NCI-H2107 treated with DMSO at 0.1 percent for 48 hours (cell line): Measurements from ENCODE around the gene STX12.
"Not testable (repeated sequence)": the region's sequence is repeated elsewhere in the genome, so short reads cannot be mapped to it uniquely, and the experiment has no call there.

Experiments
- DNase-seq: peaks from one replicate; lab custom pipeline; 2025; ENCODE audit not compliant: unreplicated experiment; lab: John Stamatoyannopoulos, UW

STX12 gene

DNA sequence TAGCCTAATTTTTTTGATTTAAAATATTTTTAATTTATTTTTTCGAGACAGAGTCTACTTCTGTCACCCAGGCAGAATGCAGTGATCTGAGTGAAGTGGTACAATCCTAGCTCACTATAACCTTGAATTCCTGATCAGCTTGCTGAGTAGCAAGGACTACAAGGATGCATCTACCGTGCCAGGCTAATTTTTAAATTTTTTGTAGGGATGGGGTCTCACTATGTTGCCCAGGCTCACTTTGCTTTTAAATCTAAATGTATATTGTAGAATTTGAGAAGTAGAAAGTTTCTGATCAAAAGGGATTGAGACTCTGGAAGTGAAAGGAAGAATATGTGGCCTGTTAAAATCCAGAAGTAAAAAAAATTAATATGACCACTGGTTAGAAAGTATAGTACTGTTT is 1.6 kb downstream of the STX12 start:
- no peak for DNase-seq

DNA sequence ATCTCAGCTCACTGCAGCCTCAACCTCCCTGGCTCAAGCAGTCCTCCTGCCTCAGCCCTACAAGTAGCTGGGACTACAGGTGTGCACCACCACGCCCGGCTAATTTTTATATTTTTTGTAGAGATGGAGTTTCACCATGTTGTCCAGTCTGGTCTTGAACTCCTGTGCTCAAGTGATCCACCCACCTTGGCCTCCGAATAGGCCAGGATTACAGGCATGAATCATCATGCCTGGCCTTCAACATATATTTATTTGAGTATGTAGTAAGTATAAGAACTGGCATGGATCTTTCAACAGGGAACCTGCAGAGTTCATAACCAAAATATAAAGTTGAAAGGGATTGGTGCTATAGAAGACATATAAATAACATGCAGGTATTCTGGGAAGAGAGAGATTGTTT is 2.3 kb downstream of the STX12 start:
- not testable (repeated sequence) for DNase-seq

DNA sequence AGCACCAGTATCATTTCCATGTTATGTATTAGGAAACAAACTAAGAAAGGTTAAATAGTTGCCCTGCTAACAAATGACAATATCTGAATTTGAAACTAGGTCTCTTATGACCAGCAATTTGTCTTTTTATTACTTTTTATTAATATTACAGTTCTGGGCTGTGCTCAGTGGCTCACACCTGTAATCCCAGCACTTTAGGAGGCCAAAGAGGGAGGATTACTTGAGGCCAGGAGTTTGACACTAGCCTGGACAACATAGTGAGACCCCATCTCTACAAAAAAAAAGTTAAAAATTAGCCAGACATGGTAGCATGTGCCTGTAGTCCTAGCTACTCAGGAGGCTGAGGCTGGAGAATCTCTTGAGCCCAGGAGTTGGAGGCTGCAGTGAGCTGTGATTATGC is 3.3 kb downstream of the STX12 start:
- DNase-seq: not testable (repeated sequence)

DNA sequence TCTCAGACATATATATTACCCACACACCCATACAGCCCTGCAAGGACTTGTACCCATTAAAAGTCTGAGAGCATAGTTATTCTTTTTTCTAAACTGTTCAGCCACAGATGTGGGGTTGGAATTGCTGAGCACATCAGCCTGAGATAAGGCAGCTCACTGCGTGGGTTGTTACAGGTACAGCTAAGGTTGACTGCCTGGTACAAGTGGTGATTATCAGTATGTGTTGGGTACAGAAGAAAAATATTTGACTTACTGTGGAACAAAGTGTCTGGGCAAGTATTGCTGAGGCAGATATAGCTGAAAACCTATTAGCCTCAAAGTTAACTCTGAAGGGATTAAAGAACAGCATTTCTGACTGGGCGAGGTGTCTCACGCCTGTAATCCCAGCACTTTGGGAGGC is 5.0 kb downstream of the STX12 start:
- no peak for DNase-seq

DNA sequence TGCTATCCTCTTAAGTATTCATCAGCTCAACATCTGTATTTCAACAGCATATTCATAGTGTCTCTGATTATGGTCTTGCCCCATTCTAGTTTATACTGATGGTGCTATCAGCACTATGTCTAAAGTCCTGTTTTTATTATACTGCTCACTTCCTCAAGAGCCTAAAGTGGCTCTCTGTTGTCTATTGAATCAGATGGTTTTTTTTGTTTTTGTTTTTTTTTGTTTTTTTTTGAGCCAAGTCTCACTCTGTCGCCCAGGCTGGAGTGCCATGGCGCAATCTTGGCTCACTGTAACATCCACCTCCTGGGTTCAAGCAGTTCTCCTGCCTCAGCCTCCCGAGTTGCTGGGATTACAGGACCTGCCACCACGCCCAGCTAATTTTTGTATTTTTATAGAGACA is 6.1 kb downstream of the STX12 start:
- DNase-seq: no peak

DNA sequence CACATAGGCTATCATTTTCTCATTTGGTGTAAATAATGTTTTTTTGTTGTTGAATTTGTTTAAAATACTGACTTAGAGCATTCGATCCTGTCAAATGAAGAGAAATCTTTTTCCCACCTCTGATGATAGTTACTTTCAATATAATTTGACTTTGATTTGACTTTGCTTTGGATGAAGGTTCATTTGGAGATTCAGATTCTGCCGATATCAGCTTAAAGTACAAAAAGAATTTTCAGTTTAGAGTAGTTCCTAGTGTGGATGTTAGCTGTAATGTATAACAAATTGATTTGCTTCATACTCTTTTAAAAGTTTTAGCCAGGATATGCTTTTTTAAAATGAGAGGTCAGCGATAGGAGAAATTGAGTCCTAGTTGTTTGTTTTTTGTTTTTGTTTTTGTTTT is 9.9 kb downstream of the STX12 start:
- no peak for DNase-seq

DNA sequence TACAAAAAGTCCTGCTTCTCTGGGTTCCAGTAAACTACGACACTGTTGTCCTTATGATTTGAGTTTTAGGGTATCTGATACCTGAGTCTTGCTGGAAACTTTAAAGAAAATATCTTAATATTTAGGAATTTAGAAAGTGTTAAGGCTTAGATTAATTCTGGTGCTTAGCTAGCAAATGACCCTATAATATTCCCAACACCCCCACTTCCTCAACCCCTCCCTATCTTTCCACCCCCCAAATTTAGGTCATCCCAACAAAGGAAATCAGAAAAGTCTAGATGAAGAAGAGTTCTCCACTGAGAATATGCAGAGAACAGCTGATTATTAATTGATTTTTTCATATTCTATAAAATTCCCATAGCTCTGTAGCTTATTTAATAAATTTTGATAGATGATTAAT is 11.7 kb downstream of the STX12 start:
- DNase-seq: no peak

DNA sequence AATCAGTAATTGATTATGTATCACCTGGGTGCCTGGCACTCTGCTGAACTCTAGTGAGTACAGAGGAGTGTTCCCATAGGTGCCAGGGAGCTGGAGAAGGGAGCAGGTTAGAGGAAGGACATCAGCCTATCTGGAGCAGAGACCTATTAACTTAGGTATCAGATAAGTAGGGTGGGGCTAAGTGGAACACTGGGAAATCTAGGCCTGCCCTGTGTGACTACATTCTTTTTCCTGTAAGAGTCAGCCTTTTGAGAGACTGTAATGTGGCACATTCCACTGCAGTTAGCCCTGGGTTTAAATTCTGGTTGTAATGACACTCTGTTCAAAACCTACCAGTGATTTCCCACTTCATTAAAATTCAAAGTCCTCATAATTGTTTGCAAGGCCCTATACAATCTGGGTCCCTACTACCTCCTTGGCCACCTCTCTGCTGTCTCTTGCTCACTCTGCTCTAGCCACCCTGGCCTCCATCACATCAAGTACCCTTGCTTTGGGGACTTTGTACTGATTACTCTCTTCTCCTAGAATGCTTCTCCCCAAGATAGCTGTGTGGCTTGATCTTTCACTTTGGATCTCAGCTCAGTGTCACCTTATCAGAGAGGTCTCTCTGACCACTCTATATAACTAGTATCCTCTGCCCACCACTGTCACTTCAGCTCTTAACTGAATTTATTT is 12.9 kb downstream of the STX12 start:
- no peak for DNase-seq

DNA sequence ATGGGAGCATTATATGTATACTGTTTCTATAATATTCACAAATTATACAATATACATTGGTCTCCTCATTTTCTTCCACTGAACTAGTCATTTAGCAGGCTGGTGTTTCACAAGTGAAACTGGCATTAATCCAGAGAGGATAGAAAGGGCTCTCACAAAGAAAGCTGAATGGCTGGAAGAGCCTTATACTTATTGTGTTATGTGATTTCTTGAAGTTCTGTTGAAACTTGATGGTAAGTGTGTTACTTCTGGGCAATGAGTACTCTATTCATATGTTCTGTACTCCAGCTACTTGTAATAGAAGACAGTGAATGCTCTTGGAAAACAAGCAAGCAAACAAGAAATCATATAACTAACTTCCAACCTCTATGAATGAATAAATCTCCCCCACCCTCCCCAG is 14.9 kb downstream of the STX12 start:
- no peak for DNase-seq

DNA sequence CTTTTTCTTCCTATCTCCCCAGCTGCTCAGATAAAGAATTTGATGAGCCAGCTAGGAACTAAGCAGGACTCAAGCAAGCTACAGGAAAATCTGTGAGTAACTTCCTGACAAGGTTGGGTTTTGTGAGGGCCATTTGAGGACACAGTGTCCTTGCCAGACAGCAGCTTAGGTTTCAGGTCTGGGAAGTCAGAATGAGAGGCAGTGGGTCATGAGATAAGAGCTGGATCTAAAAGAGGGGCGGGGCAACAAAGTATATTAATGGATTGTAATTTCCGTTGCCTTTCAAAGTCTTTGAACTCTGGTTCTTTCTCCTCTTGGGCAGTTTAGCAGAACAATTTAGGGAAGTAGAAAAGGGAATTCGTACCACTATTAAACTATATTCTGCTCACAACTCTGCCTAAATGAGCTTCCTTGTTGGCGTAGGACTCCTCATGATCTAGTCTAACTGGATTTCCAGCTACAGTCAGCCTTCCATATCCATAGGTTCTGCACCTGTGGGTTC is 16.6 kb downstream of the STX12 start:
- no peak for DNase-seq

DNA sequence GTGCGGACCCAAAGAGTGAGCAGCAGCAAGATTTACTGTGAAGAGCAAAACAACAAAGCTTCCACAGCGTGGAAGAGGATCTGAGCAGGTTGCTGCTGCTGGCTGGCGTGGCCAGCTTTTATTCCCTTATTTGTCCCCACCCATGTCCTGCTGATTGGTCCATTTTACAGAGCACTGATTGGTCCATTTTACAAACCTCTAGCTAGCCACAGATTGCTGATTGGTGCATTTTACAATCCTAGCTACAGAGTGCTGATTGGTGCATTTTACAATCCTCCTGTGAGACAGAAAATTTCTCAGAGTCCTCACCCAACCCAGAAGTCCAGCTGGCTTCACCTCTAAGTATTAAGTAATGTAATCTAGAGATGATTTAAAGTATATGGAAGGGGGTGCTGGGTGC is 17.3 kb downstream of the STX12 start:
- DNase-seq: not testable (repeated sequence)

DNA sequence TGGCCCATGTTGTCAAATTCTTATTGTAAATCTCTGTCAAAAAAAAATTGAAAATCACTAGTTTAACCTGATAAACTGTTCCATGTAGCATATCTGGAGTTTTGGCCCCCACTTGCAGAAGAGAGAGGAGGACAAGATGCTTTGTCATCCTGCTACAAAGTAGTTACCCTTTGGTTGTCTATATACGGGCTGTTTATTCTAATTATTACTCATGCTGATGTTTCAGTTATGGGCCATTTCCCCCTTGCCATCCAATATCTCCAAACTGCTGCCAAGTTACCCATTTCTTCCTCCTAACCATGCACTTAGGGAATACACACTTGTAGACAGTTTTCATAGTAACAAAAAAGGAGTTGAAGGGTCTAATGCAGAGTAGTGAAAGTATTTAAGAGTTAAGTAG is 22.6 kb downstream of the STX12 start:
- DNase-seq: no peak

DNA sequence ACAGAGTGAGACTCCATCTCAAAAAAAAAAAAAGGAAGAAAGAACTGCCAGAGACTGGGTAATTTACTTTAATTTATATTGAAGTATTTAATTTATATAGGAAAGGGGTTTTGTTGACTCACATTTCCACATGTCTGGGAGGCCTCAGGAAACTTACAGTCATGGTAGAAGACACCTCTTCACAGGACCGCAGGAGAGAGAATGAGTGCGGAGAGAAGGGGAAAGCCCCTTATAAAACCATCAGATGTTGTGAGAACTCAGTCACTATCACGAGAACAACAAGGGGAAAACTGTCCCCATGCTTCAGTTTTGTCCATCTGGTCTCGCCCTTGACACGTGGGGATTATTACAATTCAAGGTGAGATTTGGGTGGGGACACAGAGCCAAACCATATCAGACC is 31.8 kb downstream of the STX12 start:
- no peak for DNase-seq

DNA sequence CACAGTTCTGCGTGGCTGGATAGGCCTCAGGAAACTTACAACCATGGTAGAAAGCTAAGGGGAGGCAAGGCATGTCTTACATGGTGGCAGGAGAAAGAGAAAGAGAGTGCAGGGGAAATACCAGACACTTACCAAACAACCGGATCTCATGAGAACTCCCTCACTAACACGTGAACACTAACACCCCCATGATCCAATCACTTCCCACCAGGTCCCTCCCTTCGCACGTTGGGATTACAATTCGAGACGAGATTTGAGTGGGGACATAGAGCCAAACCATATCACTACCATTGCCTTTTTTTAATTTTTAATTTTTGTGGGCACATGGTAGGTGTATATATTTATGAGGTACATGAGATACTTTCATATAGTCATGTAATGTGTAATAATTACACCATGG is 33.7 kb downstream of the STX12 start:
- DNase-seq: no peak

DNA sequence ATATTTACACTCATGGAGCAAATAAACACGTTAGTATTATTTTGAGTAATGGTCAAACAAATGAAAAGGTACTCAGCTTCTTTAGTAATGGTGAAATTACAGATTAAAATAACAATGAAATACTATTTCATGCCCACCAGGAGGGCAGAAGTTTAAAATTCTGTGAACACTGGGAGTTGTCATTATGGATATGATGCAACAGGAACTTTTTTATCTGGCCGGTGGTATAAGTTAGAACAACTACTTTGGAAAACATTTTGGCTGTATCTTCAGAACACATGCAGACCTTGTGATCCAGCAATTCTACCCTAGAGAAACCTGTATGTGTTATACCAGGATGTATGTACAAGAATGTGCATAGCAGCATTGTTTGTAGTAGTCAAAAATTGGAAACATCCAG is 34.4 kb downstream of the STX12 start:
- DNase-seq: no peak

DNA sequence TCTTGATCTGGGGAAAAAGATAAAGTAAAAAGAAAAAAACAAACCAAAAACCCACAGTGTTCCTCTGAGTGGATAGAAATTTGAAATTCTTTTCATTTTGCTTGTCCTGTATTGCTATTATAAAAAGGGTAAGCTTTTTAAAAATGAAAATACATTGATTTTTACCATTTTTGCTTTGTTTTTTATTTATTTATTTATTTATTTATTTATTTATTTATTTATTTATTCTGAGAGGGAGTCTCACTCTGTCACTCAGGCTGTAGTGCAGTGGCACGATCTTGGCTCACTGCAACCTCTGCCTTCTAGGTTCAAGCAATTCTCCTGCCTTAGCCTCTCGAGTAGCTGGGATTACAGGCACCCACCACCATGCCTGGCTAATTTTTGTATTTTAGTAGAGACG is 35.1 kb downstream of the STX12 start:
- DNase-seq: not testable (repeated sequence)

DNA sequence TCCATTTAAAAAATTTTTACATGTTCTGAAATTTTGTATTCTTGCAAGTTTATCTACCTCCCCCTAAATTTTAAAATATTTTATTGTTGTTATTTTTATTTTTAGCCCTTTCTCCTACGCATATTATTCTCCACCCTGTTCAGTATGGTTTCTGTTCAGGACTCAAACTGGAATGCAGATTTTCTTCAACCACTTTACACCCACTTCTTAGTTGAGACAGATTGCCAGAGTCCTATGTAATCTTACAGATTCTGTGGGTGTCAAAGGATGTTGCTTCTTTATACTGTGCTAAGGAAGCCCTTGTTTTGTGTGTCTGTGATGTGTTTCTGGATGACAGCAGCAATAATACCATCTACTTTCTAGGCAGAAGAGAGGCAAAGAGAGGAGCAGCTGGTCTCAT is 36.9 kb downstream of the STX12 start:
- no peak for DNase-seq

DNA sequence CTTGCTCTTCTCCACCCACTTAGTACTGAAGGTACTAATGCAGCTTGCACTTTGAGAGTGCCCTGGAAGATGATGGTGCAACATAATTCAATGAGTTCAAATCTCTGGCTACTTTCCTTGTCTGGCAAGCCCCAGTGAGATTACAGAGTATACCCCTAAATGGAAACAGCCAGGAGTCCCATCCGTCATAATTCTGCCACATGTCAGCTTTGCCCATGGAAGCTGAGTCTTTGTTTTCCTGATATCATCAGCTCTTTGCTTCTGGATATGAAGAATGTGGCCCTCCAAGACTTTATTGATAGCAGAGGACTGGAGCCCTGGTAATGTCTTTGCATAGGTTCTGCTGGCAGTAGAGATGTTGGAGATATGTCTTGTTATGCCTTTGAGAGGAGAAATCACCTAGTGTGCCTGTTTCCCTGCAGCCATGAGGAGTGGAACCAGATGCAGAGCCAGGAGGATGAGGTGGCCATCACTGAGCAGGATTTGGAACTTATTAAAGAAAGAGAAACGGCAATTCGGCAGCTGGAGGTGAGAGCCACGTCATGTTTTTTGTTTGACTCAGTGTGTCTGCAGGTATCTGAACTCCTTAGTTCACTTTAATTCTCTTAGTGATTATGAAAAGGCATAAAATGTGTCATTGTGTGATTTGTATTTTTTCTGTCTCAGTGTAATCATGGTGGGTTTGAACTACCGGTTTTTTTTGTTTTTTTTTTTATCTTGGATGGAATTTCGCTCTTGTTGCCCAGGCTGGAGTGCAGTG is 38.9 kb downstream of the STX12 start:
- DNase-seq: no peak

DNA sequence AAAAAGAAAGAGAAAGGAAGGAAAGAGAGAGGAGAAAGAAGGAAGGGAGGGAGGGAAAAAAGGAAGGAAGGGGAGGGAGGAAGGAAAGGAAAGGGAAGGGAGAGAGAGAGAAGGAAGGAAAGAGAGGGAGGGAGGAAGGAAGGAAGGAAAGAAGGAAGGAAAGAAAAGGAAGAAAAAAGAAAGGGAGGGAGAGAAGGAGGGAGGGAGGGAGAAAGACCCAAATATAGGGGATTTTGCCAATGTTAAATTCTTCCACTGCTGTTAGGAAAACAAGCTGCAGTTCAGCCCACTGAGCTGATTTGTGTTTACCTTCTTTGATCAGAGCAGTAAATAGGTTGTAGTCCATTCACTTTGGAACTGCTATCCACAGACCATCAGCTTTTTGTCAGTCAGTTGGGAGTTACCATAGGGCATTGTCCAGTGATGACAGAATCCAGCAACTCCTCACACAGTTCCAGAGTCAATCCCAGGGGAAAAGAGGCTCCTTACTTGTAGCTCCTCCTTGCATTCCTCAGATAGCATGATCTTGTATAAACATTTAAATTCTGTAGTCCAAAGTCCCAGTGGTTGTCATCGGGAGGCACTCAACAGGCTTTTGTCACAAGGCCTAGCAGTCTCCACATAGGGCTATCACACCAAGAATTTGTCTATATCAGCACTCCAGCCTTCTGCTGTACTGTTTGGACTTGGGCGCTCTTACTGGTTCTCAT is 44.1 kb downstream of the STX12 start:
- DNase-seq: no peak

DNA sequence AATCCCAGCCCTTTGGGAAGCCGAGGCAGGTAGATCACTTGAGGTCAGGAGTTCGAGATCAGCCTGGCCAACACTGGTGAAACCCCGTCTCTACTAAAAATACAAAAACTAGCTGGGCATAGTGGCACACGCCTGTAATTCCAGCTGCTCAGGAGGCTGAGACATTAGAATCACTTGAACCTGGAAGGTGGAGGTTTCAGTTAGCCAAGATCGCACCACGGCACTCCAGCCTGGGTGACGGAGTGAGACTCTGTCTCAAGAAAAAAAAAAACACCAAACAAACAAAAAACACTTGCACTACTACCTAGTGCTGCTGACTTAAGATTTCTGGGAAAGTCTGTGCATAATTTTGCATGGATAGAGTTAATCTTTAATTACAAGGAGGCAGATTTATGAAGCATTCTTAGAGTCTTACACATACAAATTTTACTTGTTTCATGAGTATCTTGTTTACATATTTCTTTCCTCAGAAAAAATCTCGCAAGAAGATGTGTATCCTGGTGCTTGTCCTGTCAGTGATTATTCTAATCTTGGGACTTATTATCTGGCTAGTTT is 48.8 kb downstream of the STX12 start:
- DNase-seq: no peak

DNA sequence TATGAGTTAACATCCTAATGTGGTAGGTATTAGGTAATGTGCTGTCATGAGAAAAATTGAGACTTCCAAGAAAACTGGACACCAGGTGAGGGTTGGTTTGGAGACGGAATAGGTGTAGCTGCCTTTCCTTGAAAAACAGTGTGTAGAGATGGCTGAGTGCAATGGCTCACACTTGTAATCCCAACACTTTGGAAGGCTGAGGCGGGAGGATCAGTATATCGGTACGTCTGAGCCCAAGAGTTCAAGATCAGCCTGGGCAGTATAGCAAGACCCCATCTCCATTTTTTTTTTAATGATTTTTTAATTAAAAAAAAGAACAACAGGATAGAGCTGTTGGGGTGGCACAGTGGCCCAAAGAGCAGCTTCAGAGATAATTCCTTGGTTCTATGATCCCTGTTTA is 50.8 kb downstream of the STX12 start:
- no peak for DNase-seq

DNA sequence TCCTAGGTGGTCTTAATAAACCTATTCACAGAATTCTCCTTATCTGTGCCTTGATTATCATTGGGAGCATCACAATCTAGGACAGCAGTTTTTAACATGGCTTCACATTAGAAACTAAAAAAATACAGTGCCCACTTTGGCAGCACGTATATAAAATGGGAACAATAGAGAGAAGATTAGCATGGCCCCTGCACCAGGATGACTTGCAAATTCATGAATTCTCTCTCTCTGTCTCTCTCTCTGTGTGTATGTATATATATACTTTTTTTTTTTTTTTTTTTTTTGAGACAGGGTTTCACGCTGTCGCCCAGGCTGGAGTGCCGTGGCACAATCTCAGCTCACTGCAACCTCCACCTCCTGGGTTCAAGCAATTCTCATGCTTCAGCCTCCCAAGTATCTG is 51.4 kb downstream of the STX12 start:
- DNase-seq: no peak
